Stimulated activated CD8-positive, alpha-beta memory T cell treated with anti-CD3 and anti-CD28 coated beads, Interleukin-7, amount 100 ng/mL, for 4 hours (primary cell): ENCODE results near the gene TBC1D20.
"Not testable (repeated sequence)": the region's sequence is repeated elsewhere in the genome, so short reads cannot be mapped to it uniquely, and the experiment has no call there.

Source experiments
- DNase-seq, 2 donors: peaks; one replicate each; pipeline ENCODE4 v3.0.0-alpha.2; 2020; ENCODE audit warnings: low read depth in 2 of 2

TBC1D20 gene

GRCh38 chr20:462199-462991, at the start of gene TBC1D20:
Gene TBC1D20, minus strand, starts transcription at chr20:462533. Its CDS starts 128 bp downstream, at chr20:462405.
- peak; percentile 61 to 82 for DNase-seq

GRCh38 chr20:510328-511057, 48.2 kb upstream of the TBC1D20 start:
- DNase-seq = not testable (repeated sequence)

GRCh38 chr20:508364-508787, 46.0 kb upstream of the TBC1D20 start:
- DNase-seq = not testable (repeated sequence)

- DNase-seq = no peak
Measured at GRCh38 chr20:507761-508332, 45.5 kb upstream of the TBC1D20 start.

GRCh38 chr20:507006-507758, 44.8 kb upstream of the TBC1D20 start:
- no peak for DNase-seq

- DNase-seq = no peak
Measured at GRCh38 chr20:504632-505075, 42.3 kb upstream of the TBC1D20 start.

GRCh38 chr20:503048-503737, 40.9 kb upstream of the TBC1D20 start:
- no peak for DNase-seq

- DNase-seq = no peak
Measured at GRCh38 chr20:497979-498378, 35.6 kb upstream of the TBC1D20 start.

GRCh38 chr20:496126-496696, 33.9 kb upstream of the TBC1D20 start:
- DNase-seq = no peak

GRCh38 chr20:492159-492558, 29.8 kb upstream of the TBC1D20 start:
- DNase-seq = no peak

- no peak for DNase-seq
Measured at GRCh38 chr20:487655-488054, 25.3 kb upstream of the TBC1D20 start.

- no peak for DNase-seq
Measured at GRCh38 chr20:483815-484644, 21.7 kb upstream of the TBC1D20 start.

- no peak for DNase-seq
Measured at GRCh38 chr20:481167-481566, 18.8 kb upstream of the TBC1D20 start.

GRCh38 chr20:480044-480443, 17.7 kb upstream of the TBC1D20 start:
- DNase-seq = no peak

- no peak for DNase-seq
Measured at GRCh38 chr20:479487-479886, 17.2 kb upstream of the TBC1D20 start.

GRCh38 chr20:478949-479429, 16.7 kb upstream of the TBC1D20 start:
- DNase-seq = no peak

GRCh38 chr20:478010-478948, 15.9 kb upstream of the TBC1D20 start:
- DNase-seq = no peak

- not testable (repeated sequence) for DNase-seq
Measured at GRCh38 chr20:476561-477249, 14.4 kb upstream of the TBC1D20 start.
